ENCODE data around the gene ACE. TPM values are rescaled to one million over a fixed set of nuclear protein-coding genes. Genes with fewer than 3 reads are reported as not detected.

ACE gene
- total RNA-seq, 1 experiment from 2014 or later, result 5.4 TPM

DNA sequence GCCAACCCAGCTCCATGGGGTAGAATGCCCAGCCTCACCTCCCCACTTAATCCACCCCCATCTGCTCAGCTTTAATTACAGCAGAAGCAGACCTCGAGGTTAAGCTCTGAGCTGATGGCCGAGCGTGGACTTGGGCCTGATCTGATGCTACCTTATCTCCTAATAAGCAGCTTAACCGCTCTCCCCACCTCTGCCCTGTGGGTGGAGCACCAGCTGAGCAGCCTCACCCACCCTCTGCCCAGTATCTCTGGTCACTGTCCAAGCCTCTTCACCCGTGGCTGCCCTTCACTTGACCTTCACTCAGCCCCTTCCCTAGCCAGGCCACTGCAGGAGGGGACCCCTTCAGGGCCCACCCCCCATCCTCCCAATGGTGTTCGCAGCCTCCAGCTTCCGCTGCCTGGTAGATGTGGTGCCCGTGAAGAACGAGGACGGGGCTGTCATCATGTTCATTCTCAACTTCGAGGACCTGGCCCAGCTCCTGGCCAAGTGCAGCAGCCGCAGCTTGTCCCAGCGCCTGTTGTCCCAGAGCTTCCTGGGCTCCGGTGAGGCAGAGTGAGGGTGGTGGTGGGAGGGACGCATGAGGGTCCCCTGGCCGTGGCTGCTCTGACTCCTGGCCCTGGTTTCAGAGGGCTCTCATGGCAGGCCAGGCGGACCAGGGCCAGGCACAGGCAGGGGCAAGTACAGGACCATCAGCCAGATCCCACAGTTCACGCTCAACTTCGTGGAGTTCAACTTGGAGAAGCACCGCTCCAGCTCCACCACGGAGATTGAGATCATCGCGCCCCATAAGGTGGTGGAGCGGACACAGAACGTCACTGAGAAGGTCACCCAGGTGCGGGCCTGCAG lies 53.1 kb downstream of the ACE start:
- Histone ChIP-seq H2BK20ac (ENCODE audit: low read depth, low read length, poor library complexity, severe bottlenecking) (no peak overlapping the region), H4K5ac (ENCODE audit: insufficient read length, low read depth, low read length) (no peak overlapping the region), H2BK120ac (ENCODE audit: low read depth, low read length, poor library complexity, severe bottlenecking) (no peak overlapping the region), H3K9me3 (ENCODE audit: control insufficient read depth, low read depth, low read length) (no peaks in the 10 kb centered on the region), H4K91ac (ENCODE audit: insufficient read length, low read depth, low read length) (no peak overlapping the region), H3T11ph (ENCODE audit: low read length) (no peak overlapping the region), H2AFZ (ENCODE audit: low read length) (no peak overlapping the region), H4K20me1 (ENCODE audit: control insufficient read depth, insufficient read depth, insufficient read length) (no peaks in the 10 kb centered on the region), H3K4ac (ENCODE audit: low read depth, low read length) (no peak overlapping the region), H3K27ac (ENCODE audit: insufficient read length, low read depth, low read length) (no peak overlapping the region), H4K8ac (replicated peaks; ENCODE audit: insufficient read length, low read depth, low read length) (no peak overlapping the region), H2BK15ac (ENCODE audit: low read depth, low read length) (no peak overlapping the region), H3K23me2 (ENCODE audit: insufficient read length, low read depth, low read length, poor library complexity, severe bottlenecking) (no peaks in the 10 kb centered on the region), H3K14ac (ENCODE audit: insufficient read depth, low read length) (no peak overlapping the region), H3K23ac (ENCODE audit: insufficient read length, low read depth, low read length) (no peak overlapping the region), H3K9ac (ENCODE audit: extremely low read depth, insufficient read length, low read length) (no peak overlapping the region), H2BK5ac (ENCODE audit: insufficient read length, low read length) (no peak overlapping the region), H3K56ac (ENCODE audit: insufficient read length, low read depth, low read length) (no peak overlapping the region), H3K4me2 (ENCODE audit: insufficient read depth, insufficient read length, low read length) (no peak overlapping the region), H2AK5ac (ENCODE audit: insufficient read length, low read length) (no peak overlapping the region), H3K4me1 (ENCODE audit: insufficient read depth, low read length) (peaks cover 6% of the 10 kb centered on the region; the same call in 1 of the 2 replicates), H3K18ac (ENCODE audit: insufficient read length, low read depth, low read length) (no peak overlapping the region), H3K27me3 (ENCODE audit: insufficient read depth, low read length) (no peaks in the 10 kb centered on the region), H2BK12ac (ENCODE audit: insufficient read length, low read depth, low read length) (no peak overlapping the region), H3K79me2 (ENCODE audit: insufficient read depth, low read length) (no peaks in the 10 kb centered on the region), H3K79me1 (ENCODE audit: insufficient read depth, low read depth, low read length, poor library complexity, severe bottlenecking) (no peaks in the 10 kb centered on the region)
- no CpG with 5 or more reads among the region's 26 CpGs for WGBS (ENCODE audit: extremely low coverage, insufficient read length, low lambda C conversion rate)
- TF ChIP-seq, protein P1, sequence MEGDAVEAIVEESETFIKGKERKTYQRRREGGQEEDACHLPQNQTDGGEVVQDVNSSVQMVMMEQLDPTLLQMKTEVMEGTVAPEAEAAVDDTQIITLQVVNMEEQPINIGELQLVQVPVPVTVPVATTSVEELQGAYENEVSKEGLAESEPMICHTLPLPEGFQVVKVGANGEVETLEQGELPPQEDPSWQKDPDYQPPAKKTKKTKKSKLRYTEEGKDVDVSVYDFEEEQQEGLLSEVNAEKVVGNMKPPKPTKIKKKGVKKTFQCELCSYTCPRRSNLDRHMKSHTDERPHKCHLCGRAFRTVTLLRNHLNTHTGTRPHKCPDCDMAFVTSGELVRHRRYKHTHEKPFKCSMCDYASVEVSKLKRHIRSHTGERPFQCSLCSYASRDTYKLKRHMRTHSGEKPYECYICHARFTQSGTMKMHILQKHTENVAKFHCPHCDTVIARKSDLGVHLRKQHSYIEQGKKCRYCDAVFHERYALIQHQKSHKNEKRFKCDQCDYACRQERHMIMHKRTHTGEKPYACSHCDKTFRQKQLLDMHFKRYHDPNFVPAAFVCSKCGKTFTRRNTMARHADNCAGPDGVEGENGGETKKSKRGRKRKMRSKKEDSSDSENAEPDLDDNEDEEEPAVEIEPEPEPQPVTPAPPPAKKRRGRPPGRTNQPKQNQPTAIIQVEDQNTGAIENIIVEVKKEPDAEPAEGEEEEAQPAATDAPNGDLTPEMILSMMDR (conservative IDR thresholded peaks at IDR 0.05), result no peak
- Mint-ChIP-seq H3K27me3 (ENCODE audit: low read depth) (peaks cover 5% of the 10 kb centered on the region), H3K27ac (peak overlapping the region in 1 of 3 experiments; percentile 53; a peak in 1 of 7 replicates), H3K4me3 (no peak overlapping the region), H3K4me1 (peaks cover 19 to 28% of the 10 kb centered on the region in 2 experiments), H3K36me3 (ENCODE audit: insufficient read depth in 1 of 3, low read depth in 3 of 3) (no peaks in the 10 kb centered on the region; a peak in 1 of 7 replicates), H3K9me3 (no peaks in the 10 kb centered on the region; a peak in 1 of 5 replicates)
- DNase-seq, result no peak

Data from H9 (cell line).